Measurements from ENCODE around the gene FBXO48. TPM values are rescaled to one million over a fixed set of nuclear protein-coding genes. Genes with fewer than 3 reads are reported as not detected.

FBXO48 gene
- total RNA-seq, 1 donor from 2014 or later: 1.7 TPM

GRCh38 chr2:68411397-68412126 is 55.5 kb downstream of the FBXO48 start:
- Mint-ChIP-seq H3K9me3 (no peaks in the 10 kb centered on the region), H3K4me1 (peaks cover 7% of the 10 kb centered on the region), H3K27me3 (ENCODE audit: low read depth) (peaks cover 27% of the 10 kb centered on the region), H3K36me3 (ENCODE audit: low read depth) (no peaks in the 10 kb centered on the region), H3K4me3 (no peak overlapping the region), H3K27ac (ENCODE audit: unreplicated experiment) (no peak overlapping the region)
- no peak for TF ChIP-seq CTCF (conservative IDR thresholded peaks at IDR 0.05)
- no peak for DNase-seq (ENCODE audit: low read depth, low spot score)

Other genes with a start within 250 kb of the FBXO48 start
- gene PPP3R1, start 214.8 kb downstream of the FBXO48 start, total RNA-seq: 56.4 TPM in 2 replicates
- gene CNRIP1, start 147.3 kb downstream of the FBXO48 start, total RNA-seq: 36.6 and 37.3 TPM in 2 replicates
- not detected in 2 replicates for gene PLEK, start 102.0 kb downstream of the FBXO48 start, total RNA-seq
- gene APLF, start 291 bp upstream of the FBXO48 start, total RNA-seq: 6.9 and 7.3 TPM in 2 replicates
- gene PROKR1, start 176.3 kb upstream of the FBXO48 start, total RNA-seq: 0.09 and 0.16 TPM in 2 replicates